Fibroblast of the aortic adventitia (primary cell): Measurements from ENCODE around the gene TMEM74B. TPM values are rescaled to one million over a fixed set of nuclear protein-coding genes. Genes with fewer than 3 reads are reported as not detected.
"Not testable (repeated sequence)": the region's sequence is repeated elsewhere in the genome, so short reads cannot be mapped to it uniquely, and the experiment has no call there.

Source experiments
- DNase-seq: peaks from one replicate; pipeline ENCODE4 v3.0.0-alpha.2; 2010; ENCODE audit warnings: low read depth
- H3K4me3 ChIP-seq: 2 replicates; pipeline ENCODE4 v1.5.1; 2011; ENCODE audit warnings: low read depth, mild to moderate bottlenecking, control low read depth, low read length, moderate library complexity
- CTCF ChIP-seq: IDR thresholded peaks from 2 replicates; pipeline ENCODE4 v1.5.1; 2011; ENCODE audit warnings: mild to moderate bottlenecking, low read length, control low read depth, inconsistent platforms; ENCODE audit not compliant: insufficient read depth
- total RNA-seq: library from RNA; depleted of rRNA; stranded (reverse); fragments of >200 nt; gene quantifications from 2 replicates; pipeline ENCODE4 v1.2.3, GENCODE V29; 2012; ENCODE audit warnings: low replicate concordance

The TMEM74B gene
- total RNA-seq, 1 donor, result not detected

GRCh38 chr20:1160496-1160895 is 24.3 kb downstream of the TMEM74B start:
- DNase-seq, result no peak
- no peak overlapping the region for H3K4me3 ChIP-seq
- TF ChIP-seq CTCF, result no peak

GRCh38 chr20:1155342-1155741 is 29.4 kb downstream of the TMEM74B start:
- TF ChIP-seq CTCF, result no peak
- DNase-seq, result no peak
- H3K4me3 ChIP-seq, result no peak overlapping the region

DNA sequence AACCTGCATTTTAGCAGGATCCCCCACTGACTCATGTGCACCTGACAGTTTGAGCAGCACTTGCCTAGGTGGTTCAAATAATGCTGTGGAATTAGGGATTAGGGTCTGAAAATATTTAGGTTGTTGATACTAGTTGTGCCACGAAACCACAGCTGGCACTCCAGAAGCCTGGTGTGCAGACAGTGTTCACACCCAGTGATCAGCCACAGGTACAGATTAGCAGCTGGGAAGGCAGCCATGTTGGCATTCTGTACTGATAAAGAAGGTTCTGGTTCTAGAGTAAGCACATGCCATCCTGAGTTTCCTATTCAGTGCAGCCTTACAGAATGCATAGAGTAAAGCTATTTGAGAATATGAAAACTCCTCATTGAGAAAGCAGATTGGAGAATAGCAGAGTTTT is 30.1 kb downstream of the TMEM74B start:
- no peak overlapping the region for H3K4me3 ChIP-seq
- TF ChIP-seq CTCF, result no peak
- DNase-seq, result no peak

DNA sequence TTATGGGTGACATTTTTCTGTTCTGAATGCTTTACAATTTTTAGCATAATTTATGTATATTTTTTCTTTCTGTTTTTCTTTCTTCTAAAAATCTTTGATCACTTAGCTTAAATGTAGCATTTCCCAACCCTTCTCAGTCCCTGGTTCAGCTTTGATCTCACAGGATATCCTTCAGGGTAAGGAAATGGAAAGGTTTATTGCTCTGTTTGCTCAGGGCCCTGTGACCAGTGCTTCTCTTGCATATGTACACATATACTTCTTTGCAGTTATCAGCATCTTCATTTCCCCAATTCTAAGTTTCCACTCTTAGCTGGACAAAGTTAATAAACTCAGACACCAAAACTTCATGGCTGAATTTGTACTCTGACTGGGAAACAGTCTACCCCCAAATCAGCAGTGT is 30.6 kb downstream of the TMEM74B start:
- no peak for DNase-seq
- H3K4me3 ChIP-seq, result no peak overlapping the region
- no peak for TF ChIP-seq CTCF

GRCh38 chr20:1150968-1151367 is 33.8 kb downstream of the TMEM74B start:
- no peak for TF ChIP-seq CTCF
- no peak overlapping the region for H3K4me3 ChIP-seq
- DNase-seq, result no peak

DNA sequence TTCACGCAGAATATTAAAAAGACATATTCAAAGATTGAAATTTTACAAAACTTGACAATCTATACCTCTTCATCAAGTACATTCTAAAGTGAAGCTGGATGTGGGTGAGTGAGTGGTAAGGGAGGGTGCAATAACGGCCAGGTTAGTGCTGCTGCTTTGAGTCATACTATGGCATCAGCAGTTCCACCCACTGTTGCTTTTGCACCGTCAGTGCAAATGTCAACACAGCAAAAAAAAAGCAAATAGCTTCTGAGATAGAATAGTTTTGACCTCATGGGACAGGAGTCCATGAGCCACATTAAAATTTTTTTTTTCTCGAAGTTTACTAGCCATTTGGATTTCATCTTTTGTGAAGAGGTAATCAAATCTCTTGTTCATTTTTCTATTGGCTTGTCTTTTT is 34.6 kb downstream of the TMEM74B start:
- no peak for TF ChIP-seq CTCF
- no peak overlapping the region for H3K4me3 ChIP-seq
- peak; percentile 24 for DNase-seq

DNA sequence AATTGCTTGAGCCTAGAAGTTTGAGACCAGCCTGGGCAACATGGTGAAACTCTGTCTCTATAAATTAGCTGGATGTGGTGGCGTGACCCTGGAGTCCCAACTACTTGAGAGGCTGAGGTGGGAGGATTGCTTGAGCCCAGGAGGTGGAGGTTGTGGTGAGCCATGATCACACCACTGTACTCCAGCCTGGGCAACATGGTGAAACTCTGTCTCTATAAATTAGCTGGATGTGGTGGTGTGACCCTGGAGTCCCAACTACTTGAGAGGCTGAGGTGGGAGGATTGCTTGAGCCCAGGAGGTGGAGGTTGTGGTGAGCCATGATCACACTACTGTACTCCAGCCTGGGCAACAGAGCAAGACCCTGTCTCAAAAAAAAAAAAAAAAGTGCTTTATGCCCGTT is 35.0 kb downstream of the TMEM74B start:
- not testable (repeated sequence) for H3K4me3 ChIP-seq, DNase-seq
